GM19395 (cell line): ENCODE data around the gene PCSK1N.
"Not testable (repeated sequence)": the region's sequence is repeated elsewhere in the genome, so short reads cannot be mapped to it uniquely, and the experiment has no call there.

Experiments
- ATAC-seq: cut with Tn5 transposase; IDR thresholded peaks from one replicate; pipeline ENCODE4 v1.9.1; 2021; ENCODE audit warnings: mild to moderate bottlenecking, moderate library complexity; ENCODE audit not compliant: unreplicated experiment

Gene PCSK1N, protein sequence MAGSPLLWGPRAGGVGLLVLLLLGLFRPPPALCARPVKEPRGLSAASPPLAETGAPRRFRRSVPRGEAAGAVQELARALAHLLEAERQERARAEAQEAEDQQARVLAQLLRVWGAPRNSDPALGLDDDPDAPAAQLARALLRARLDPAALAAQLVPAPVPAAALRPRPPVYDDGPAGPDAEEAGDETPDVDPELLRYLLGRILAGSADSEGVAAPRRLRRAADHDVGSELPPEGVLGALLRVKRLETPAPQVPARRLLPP

DNA sequence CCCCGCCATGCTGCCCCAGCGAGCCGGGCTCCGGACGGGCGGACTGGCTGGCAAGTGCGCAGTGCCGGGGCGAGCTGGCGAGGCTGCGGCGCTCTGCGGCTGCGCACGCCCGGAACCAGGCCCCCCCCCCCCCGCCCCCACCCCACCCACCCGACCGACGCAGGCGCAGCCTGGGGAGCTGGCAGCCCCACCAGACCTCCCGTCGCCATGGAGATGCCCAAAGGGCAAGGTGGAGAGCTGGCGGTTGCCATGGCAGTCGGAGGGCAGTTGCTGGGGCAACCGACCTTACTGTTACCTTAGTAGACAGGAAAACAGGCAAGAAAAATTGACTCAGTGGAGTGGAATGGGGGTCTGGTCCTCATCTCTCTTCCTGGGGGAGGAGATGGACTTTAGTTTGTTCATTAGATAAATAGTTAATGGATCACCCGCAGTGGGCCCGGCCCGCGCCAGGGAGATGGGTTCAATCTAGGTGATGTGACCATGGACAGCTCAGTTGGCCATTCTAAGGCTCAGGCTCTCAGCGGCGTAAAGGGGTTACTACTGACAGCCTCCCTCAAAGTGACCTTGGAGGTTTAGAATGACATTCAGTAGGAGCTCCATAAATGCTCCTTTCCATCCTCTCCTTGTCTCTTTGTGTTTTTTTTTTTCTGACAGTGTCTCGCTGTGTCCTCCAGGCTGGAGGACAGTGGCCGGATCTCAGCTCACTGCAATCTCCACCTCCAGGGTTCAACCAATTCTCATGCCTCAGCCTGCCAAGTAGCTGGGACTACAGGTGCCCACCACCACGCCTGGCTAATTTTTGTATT lies at the start of gene PCSK1N:
PCSK1N (minus strand) TSS at position 87 of the 806 bp plus-strand sequence; CDS start at position 9, 78 bp downstream.
- no peak for ATAC-seq

DNA sequence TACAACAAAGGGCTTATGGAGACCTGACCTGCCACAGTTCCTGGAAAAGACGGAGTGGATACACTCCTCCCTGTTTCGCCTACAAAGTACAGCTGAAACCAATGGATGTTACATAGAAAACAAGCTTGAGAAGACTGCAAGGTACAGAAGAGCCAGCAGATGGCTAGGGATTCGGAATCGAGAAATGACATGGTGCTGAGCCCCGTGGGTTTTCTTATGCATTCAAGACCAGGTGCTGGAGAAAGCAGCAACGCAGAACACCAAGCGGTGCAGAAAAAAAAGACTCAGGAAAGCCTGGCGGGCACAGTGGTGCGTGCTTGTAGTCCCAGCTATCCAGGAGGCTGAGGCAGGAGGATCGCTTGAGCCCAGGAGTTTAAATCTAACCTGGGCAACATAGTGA lies 48.3 kb upstream of the PCSK1N start:
- ATAC-seq = no peak

DNA sequence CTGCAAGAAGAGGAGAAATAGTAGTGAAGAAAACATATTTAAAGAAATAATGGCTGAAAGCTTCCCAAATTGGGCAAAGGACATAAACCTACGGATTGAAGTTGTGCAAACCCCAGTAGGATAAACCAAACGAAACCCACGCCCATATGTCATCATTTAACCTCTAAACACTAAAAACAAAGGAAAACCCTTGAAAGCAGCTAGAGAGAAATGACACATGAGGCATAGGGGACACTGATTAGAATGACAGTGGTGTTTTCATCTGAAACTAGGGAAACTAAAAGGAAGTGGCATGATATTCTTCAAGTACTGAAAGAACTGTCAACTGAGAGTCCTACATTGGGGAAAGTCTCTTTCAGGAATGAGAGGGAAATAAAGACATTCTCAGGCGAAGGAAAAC lies 41.5 kb upstream of the PCSK1N start:
- not testable (repeated sequence) for ATAC-seq

DNA sequence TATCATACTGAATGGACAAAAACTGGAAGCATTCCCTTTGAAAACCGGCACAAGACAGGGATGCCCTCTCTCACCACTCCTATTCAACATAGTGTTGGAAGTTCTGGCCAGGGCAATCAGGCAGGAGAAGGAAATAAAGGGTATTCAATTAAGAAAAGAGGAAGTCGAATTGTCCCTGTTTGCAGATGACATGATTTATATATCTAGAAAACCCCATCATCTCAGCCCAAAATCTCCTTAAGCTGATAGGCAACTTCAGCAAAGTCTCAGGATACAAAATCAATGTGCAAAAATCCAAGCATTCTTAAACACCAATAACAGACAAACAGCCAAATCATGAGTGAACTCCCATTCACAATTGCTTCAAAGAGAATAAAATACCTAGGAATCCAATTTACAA lies 36.6 kb upstream of the PCSK1N start:
- ATAC-seq = not testable (repeated sequence)

DNA sequence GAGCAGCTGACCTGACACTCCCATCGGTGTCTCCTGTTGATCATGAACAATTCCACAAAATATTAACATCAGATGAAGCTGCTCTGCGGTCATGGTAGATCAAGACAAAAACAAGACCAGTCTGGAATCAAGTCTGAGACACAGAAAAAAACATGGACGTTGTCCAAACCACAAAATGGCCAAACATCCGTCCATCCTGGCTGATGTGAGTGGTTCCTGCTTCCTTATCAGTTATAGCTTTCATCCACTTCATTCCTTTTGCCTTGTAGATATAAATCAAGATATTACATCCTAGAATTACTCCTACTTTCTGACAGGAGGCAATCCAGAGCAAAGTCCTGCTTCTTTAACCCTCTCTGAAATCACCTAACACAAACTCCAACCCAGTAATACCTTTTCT lies 28.8 kb upstream of the PCSK1N start:
- ATAC-seq = no peak

DNA sequence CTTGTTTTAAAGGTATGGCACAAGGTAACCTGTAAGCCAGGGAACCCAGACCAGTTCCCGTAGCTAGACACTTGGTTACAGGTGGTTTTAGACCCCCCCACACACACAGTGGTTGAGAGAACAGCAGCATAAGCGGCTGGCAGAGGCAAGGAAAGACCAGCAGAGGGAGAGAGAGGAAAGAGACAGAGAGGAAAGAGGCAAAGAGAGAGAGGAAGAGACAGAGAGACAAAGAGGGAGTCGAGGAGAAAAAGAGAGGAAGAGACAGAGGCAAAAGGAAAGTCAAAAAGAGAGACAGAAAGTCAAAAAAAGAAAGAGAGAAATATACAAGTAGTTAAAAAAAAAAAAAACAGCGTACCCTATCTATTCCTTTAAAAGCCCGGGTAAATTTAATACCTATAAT lies 19.5 kb upstream of the PCSK1N start:
- no peak for ATAC-seq

DNA sequence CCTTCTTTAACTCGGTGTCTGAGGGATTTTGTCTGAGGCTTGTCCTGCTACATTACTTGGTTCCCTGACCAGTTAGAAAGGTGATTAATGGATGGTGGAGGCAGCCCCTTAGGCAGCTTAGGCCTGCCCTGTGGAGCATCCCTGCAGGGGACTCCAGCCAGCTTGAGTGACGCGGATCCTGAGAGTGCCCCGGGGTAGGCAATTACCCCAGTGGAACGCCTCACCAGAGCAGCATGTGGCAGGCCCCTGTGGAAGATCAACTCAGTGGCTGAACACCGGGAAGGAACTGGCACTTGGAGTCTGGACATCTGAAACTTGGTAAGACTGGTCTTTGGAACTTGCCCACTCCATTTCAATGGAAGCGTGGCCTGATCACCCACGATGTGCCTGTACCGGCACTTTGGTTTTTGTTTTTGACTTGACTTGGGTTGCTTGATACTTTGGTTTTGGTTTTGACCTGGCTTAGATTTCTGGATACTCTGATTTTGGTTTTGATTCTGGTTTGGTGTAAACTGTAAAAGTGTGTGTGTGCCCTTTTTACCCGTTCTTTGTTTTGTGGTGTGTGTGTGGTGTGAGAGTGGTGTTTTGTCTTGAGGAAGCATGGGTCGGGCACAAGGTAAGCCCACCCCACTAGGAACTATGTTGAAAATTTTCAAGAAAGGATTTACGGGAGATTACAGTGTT lies 18.9 kb upstream of the PCSK1N start:
- ATAC-seq = not testable (repeated sequence)

DNA sequence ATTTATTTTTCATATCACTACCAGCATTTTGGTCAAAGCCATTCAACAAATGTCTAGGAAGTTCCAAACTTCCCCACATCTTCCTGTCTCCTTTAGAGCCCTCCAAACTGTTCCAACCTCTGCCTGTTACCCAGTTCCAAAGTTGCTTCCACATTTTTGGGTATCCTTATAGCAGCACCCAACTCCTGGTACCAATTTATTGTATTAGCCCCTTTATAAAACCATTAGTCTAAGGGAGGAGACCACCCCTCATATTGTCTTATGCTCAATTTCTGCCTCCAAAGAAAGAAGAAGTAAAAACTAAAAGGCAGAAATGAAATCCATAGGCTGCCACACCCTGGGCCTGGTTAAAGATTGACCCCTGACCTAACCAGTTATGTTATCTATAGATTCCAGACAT lies 18.1 kb upstream of the PCSK1N start:
- ATAC-seq = not testable (repeated sequence)

DNA sequence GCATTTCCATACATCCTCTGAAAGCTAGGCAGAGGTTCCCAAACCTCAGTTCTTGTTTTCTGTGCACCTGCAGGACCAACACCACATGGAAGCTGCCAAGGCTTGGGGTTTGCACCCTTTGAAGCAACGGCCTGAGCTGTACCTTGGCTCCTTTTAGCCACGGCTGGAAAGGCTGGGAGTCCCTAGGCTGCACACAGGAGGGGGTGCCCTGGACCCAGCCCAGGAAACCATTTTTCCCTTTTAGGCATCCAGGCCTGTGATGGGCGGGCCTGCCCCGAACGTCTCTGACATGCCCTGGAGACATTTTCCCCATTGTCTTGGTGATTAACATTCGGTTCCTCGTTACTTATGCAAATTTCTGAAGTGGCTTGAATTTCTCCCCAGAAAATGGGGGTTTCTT lies 17.4 kb upstream of the PCSK1N start:
- no peak for ATAC-seq

DNA sequence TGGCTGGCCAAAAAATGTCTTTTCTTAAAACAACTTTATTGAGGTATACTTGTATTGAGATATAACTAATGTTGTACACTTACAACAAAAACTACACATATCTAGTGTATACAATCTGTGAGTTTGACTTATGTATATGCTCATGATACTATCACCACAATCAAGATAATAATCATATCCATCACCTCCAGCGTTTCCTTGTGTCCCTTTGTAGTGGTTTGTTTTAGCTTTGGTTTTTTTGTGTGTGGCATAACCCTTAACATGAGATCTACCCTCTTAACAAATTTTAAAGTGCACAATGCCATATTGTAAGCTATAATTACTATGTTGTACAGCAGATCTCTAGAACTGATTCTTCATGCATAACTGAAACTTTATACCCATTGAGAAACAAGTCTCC lies 13.4 kb upstream of the PCSK1N start:
- no peak for ATAC-seq

DNA sequence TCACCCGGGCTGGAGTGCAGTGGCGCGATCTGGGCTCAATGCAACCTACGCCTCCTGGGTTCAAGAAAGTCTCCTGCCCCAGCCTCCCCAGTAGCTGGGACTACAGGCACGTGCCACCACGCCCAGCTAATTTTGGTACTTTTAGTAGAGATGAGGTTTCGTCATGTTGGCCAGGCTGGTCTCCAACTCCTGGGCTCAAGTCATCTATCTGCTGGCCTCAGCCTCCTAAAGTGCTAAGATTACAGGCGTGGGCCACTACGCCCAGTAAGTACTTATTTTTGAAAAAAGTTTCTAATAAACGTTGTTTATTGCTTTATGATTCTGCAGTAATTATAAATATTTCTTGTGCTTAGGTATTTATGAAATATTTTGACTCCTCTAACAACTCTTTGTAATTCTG lies 4.3 kb upstream of the PCSK1N start:
- no peak for ATAC-seq

DNA sequence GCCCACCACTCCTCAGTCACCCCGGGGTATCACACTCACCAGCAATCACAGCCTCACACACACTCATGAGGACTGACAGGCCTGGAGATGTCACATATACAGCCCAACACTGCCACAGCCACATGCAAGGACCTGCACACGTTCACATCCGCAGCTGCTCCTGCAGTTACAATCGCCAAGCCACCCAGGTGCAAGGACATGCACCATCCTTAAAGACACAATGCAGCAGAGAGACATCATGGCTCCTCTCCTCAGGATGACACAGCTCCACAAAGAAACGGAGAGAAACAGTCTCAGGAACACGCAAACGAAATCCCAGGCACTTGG lies 1.1 kb downstream of the PCSK1N start:
- ATAC-seq = no peak

DNA sequence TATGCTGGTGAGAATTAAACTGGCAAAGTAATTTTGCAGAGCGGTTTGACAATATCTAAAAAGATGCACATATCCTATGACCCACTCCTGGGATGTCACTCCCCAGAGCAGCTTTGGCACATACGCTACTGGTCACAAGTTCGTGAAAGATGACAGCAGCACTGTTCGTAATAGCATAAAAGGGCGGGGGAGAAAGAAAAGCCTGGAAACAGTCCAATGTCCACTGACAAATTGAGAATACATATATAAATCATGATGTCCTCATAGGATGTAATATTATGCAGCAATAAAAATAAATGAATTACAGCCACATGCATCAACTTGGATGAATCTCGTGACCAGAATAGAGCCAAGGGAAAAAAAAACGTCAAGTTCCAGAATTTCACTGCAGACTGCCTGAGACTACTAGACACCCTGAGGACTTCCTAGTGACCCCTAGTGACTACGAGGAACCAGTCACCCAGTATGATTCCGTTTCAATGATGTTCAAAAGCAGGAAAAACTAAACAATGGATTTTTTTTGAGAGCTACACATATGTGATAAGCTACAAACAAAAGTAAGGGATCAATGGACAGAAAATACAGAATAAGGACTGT lies 1.8 kb downstream of the PCSK1N start:
- no peak for ATAC-seq

DNA sequence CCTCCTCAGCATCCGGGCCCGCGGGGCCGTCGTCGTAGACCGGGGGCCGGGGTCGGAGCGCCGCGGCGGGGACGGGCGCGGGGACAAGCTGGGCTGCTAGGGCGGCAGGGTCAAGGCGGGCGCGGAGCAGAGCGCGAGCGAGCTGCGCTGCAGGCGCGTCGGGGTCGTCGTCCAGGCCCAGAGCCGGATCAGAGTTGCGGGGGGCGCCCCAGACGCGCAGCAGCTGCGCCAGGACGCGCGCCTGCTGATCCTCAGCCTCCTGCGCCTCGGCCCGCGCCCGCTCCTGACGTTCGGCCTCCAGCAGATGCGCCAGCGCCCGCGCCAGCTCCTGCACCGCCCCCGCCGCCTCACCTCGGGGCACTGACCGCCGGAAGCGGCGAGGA lies 3.5 kb downstream of the PCSK1N start:
- ATAC-seq = no peak

DNA sequence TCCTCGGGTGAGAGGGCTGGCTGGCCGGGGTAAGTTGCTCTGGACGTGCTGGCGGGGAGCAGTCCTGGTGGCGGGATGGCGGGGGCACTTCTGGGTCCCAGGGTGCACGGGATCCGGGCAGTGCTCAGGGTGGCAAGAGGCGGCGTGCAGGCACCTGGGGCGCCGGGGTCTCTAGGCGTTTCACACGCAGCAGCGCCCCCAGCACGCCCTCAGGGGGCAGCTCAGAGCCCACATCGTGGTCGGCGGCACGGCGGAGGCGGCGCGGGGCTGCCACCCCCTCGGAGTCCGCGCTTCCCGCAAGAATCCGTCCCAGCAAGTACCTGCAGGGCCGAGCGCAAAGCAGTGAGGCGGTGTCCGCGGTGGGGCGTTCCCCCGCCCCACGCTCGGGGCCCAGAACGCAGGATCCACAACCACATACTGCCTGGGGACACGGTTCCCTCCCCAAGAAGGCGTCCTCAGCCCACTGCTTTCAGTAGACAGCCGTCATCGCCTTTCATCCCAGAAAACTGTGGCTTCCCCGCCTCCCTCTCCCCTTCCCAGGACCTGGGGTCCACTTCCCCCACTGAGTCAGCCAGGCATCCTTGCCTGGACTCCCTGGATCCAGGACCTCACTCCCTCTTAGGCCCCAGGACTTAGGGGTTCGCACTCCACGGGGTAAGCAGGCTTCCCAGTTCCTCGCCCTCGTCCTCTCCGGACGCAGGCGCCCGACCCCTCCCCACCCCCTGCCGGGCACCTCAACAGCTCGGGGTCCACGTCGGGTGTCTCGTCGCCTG lies 4.1 kb downstream of the PCSK1N start:
- no peak for ATAC-seq

DNA sequence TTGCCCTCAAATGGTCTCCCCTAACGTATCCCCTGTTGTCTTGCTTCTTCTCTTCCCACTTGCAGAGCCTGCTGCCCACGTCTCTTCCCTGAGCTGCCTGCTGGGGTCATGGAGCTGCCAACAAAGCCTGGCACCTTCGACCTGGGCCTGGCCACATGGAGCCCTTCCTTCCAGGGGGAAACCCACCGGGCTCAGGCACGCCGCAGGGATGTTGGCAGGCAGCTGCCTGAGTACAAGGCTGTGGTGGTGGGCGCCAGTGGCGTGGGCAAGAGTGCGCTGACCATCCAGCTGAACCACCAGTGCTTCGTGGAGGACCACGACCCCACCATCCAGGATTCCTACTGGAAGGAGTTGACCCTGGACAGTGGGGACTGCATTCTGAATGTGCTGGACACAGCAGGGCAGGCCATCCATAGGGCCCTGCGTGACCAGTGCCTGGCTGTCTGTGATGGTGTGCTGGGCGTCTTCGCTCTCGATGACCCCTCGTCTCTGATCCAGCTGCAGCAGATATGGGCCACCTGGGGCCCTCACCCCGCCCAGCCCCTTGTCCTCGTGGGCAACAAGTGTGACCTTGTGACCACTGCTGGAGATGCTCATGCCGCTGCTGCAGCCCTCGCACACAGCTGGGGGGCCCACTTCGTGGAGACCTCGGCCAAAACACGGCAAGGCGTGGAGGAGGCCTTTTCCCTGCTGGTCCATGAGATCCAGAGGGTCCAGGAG lies 6.2 kb downstream of the PCSK1N start:
- no peak for ATAC-seq

DNA sequence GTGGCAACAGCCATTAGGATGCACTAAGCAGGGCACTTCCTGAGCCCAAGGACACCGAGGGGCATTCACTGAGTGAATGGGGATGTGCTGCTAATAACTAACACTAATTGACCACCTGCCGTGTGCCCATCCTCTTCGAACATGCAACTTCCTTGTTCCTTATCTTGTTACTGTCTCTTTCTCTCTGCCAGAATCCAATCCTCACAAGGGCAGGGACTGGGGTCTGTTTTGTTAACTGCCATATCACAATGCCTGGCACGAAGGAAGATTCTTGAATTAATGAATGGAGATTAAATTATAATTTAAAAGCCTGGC lies 7.8 kb downstream of the PCSK1N start:
- no peak for ATAC-seq

DNA sequence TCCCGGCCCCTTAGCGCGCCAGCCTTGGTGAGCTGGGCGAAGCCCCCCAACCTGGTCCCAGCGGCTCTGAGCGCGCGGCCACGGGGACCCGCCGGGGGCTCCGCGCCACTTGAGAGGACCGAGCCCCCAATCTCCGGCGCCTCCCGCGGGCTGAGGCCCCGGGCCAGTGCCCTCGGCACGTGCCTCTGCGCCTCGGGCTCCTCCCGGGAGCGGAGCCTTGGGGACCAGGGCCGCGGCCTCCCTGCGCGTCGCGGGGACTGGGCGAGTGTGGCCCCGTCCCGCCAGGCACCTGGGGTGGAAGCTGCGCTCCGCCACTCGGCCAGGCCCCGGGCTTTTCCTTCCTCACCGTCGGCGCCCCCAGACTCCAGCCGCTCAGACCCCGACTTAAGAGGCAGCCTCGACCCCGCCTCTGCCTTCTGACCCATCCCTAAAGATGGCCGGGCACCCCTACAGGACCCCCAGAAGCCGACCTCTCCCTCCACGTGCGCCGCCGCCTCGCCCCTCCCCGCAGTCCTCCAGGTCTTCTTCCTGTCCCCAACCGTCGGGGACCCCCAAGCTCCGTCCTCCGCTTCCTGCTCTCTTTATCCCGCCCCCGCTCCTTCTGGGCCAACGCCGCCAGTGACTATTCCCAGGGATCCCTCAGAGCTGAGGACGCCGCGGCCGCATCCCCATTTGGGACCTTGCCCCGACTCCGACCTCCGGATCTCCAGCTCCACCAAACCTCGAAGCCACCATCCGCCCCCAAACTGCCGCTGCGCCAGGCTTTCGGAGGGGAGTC lies 8.3 kb downstream of the PCSK1N start:
- ATAC-seq = no peak

DNA sequence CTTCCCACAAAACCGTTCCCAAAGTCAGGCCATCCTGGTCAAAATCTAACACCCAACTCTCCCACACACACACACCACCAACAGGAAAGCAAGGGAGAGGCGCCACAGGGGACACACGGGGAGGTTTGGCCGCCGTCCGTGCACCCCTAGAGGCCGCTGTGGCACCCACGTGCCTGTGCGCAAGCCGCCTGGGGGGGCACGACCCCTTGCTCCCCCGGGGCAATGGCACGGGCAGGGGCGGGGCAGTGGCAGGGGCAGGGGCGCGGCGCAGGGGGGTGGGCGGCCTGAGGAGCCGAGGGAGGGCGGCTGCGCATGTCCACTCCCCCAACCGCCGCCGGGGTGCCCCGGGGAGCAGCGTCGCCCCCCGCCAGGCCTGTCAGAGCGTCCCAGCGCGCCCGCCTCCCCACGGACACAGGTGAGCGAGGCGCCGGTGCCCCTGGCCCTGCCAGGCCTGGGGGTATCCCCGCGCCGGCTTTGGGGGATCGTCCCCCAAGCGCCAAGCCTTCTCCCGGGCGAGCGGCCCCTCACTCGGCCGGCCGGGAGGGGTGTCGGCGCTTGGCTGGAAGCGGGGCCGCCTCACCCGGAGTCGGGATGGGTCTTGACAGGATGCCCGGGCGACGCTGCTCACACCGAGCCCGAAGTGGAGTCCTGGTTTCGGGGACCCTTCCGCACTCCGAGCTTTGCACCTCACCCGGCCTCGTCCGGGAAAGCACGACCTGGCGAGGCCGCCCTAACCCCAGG lies 9.1 kb downstream of the PCSK1N start, which contains the start of gene ERAS:
ERAS (plus strand) TSS at position 379 of the 741 bp plus-strand sequence. CDS start 2,611 bp downstream, outside the sequence.
- no peak for ATAC-seq
